CD4-positive, alpha-beta T cell treated with Interferon alpha-2 for 1 hour (primary cell): ENCODE data around the gene KCNE4.

Source experiments
- DNase-seq, 2 donors: peaks; one replicate each; pipeline ENCODE4 v3.0.0-alpha.2; 2020 to 2022

Gene KCNE4

GRCh38 chr2:223088866-223089265, 36.9 kb downstream of the KCNE4 start:
- DNase-seq: no peak

GRCh38 chr2:223090039-223090438, 38.0 kb downstream of the KCNE4 start:
- DNase-seq: no peak

- DNase-seq: no peak
Measured at GRCh38 chr2:223090540-223091235, 38.7 kb downstream of the KCNE4 start.

- DNase-seq: no peak
Measured at GRCh38 chr2:223092667-223093066, 40.7 kb downstream of the KCNE4 start.

- DNase-seq: no peak
Measured at GRCh38 chr2:223093436-223094241, 41.6 kb downstream of the KCNE4 start.

GRCh38 chr2:223095207-223095606, 43.2 kb downstream of the KCNE4 start:
- no peak for DNase-seq

GRCh38 chr2:223096235-223096970, 44.4 kb downstream of the KCNE4 start:
- no peak for DNase-seq

GRCh38 chr2:223097888-223098383, 45.9 kb downstream of the KCNE4 start:
- DNase-seq: no peak

- DNase-seq: no peak
Measured at GRCh38 chr2:223099561-223099960, 47.6 kb downstream of the KCNE4 start.

- no peak for DNase-seq
Measured at GRCh38 chr2:223100061-223100511, 48.1 kb downstream of the KCNE4 start.

- DNase-seq: no peak
Measured at GRCh38 chr2:223101340-223102039, 49.5 kb downstream of the KCNE4 start.

GRCh38 chr2:223102040-223102400, 50.0 kb downstream of the KCNE4 start:
- no peak for DNase-seq

GRCh38 chr2:223102450-223102849, 50.5 kb downstream of the KCNE4 start:
- no peak for DNase-seq

GRCh38 chr2:223104336-223105132, 52.5 kb downstream of the KCNE4 start:
- no peak for DNase-seq
